Cardiac fibroblast (primary cell): ENCODE results near the gene STAG2.

ENCODE experiments used
- DNase-seq, 2 donors: peaks; one replicate each; pipeline versions ENCODE4 v3.0.0 to v3.0.0-alpha.2; 2010; ENCODE audit warnings: low read depth in 2 of 2
- H3K4me3 ChIP-seq, 2 donors: replicated peaks in 1 of 2; 1 replicate in 1 of 2; 2 replicates in 1 of 2; pipeline ENCODE4 v1.5.1; 2011; ENCODE audit warnings: low read depth in 2 of 2, low read length in 2 of 2, mild to moderate bottlenecking in 2 of 2, moderate library complexity in 1 of 2
- TF ChIP-seq, protein P1 (sequence below): IDR thresholded peaks from one replicate; pipeline ENCODE4 v1.5.1; 2011; ENCODE audit warnings: low read depth, mild to moderate bottlenecking, low read length, inconsistent platforms

The STAG2 gene

DNA sequence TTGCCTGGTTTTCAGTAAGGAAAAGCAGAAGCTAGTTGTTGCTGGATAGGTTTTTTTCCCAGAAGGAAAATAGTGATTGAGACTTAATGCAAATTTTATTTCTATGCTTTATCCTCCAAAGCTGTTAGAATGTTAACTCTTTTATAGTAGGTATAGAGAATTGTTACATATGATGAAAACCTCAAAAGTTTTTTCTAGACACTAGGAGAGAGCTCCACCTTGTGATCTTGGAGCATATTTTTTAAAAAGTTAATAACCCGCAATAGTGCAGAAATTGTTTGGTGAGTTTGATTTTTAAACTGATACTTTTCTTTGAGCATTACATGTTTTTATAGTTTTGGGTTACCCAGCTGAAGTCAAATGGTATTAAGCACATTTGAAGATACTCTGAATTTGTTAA lies 56.5 kb downstream of the STAG2 start:
- TF ChIP-seq, protein P1, sequence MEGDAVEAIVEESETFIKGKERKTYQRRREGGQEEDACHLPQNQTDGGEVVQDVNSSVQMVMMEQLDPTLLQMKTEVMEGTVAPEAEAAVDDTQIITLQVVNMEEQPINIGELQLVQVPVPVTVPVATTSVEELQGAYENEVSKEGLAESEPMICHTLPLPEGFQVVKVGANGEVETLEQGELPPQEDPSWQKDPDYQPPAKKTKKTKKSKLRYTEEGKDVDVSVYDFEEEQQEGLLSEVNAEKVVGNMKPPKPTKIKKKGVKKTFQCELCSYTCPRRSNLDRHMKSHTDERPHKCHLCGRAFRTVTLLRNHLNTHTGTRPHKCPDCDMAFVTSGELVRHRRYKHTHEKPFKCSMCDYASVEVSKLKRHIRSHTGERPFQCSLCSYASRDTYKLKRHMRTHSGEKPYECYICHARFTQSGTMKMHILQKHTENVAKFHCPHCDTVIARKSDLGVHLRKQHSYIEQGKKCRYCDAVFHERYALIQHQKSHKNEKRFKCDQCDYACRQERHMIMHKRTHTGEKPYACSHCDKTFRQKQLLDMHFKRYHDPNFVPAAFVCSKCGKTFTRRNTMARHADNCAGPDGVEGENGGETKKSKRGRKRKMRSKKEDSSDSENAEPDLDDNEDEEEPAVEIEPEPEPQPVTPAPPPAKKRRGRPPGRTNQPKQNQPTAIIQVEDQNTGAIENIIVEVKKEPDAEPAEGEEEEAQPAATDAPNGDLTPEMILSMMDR, result peak; percentile 1
- peak; percentile 9 to 13 for DNase-seq
- no peak overlapping the region for H3K4me3 ChIP-seq

DNA sequence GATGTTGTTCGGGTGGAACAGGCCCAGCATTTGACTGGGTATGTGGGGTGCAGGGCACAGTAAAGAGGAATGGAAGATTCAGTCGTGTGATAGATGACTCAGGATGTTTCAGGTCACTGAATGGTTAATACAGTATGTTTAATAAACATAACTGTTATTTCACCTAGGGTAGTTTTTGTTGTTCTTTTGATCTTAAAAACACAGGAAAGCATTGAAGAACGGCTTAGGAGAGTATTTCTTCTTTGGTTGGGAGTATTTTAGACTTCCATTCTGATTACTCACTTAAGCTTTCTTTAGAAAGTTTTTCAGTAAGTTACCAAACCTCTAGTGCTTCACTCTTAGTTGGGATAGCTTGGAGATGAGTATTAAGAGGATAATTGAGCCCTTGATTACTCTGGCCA lies 62.3 kb downstream of the STAG2 start:
- DNase-seq, result peak in 1 of 2 donors; percentile 56
- H3K4me3 ChIP-seq, result no peak overlapping the region
- TF ChIP-seq, protein P1, result no peak

DNA sequence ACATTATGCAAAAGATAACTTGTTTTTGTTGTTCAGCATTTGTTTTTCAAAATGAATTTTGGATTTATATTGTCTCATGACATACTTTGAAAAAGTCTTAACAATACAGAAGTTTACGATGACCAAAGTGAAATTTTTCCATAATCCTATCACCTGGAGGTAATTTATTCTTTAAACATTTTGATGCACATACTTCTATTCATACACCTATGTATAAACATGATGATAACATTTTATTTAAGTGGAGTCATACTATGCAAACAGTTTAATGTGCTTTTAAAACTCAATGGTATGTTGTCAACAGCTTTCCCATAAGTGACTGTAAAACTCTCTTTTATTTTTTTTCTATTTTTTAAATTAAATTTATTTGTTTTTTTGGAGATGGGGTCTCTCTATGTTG lies 65.0 kb downstream of the STAG2 start:
- TF ChIP-seq, protein P1, result no peak
- H3K4me3 ChIP-seq, result no peak overlapping the region

DNA sequence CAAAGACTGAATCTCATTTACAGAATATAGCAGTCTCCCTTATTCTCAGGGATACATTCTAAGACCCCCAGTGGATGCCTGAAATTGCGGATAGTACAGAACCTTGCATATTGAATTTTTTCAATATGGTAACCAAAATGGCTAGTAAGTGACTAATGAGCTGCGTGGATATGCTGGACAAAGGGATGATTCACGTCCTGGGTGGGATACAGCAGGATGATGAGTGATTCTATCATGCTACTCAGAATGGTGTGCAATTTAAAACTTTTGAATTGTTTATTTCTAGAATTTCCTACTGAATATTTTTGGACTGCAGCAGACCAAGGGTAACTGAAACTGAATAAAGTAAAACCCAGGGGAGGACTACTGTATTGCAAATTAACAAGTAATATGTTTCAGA lies 66.7 kb downstream of the STAG2 start:
- H3K4me3 ChIP-seq, result no peak overlapping the region
- TF ChIP-seq, protein P1, result no peak
- DNase-seq, result peak in 1 of 2 donors; percentile 75

More for the DNA sequence above, 65.0 kb downstream of the STAG2 start:
- no peak for DNase-seq

DNA sequence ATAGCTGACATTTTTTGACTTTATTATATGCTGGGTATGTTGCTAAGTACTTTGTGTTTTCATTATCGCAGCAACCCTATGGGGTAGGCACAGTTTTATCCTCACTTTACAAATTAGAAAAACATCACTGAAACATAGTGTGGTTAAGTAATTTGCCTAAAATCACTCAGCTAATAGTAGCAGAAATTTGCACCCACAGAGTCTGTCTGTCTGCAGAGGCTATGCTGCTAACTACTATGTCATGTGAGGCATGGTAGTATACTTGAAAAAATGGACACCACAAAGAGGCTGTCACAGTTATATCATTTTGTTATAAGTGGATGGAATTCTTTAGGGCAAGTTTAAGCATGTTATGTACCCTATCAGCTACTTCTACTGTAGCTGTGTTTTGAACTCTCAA lies 69.0 kb downstream of the STAG2 start:
- TF ChIP-seq, protein P1, result no peak
- DNase-seq, result no peak
- H3K4me3 ChIP-seq, result no peak overlapping the region

DNA sequence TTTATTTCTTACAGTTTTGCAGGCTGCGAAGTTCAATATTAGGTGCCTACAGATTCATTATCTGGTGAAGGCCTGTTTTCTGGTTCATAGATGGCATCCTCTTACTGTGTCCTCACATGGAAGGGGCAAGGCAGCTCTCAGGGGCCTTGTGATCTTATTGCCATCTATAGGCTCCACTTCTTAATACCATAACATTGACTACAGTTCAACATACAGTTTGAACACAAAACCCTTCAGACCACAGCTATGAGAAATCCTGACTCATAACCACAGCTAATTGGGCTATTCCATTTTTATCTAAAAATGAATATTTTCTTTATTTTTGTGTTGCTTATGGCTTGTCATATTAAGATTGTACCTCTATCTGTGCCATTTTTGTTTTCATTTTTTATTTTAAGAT lies 72.3 kb downstream of the STAG2 start:
- peak; percentile 7 to 54 for DNase-seq
- TF ChIP-seq, protein P1, result no peak
- no peak overlapping the region for H3K4me3 ChIP-seq

DNA sequence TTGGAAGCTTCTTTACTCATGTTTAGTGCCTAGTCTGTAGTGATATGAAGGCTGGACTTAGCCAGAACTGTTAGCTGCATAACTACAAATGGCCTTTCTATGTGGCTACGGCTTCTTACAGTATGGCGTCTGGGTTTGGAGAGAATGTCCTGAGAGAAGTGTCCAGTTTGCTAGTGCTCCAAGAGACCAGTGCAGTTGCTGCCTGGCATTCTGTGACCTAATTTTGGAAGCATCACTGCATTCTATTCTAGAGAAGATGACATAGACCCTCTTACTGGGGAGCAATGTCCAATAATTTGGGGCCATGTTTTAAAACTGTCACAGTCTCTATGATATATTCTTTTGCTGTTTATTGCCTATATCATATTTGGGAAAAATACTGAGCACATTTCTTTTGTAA lies 74.2 kb downstream of the STAG2 start:
- TF ChIP-seq, protein P1, result no peak
- DNase-seq, result no peak
- no peak overlapping the region for H3K4me3 ChIP-seq
